ENCODE results near the gene NT5M.
A peak's percentile ranks its signal among the peaks of the same experiment; 100 is the strongest.

Gene NT5M

DNA sequence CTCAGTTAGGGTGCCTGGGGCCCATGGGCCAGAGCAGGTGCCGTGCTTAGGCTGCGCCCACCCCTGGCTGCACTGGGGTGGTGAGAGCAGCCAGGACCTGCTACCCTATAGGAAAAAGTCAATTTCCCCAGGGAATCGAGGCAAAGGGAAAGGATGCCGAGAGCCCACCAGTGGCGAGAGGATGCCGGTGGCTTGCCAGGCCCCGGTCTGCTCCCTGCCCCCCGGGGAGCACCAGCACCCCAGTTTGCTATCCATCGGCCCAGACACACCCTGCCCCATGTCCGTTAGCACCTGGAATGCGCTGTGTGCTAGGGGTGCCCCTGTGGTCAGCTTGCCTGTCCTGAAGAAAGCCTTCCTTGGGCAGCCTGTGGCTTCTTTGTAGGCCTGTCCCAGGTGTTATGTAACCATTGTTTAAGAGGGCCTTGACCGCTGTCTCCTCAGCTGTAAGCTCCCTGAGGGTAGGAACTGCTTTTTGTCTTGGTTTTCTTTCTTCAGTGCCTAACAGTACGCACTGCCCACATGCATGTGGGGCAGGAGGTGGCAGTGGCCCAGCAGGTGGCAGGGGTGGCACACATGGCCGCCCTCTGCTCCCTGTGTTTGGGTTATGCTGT lies 40.8 kb downstream of the NT5M start:
- DNase-seq, result peak; percentile 32

GRCh38 chr17:17344507-17345293 lies 41.5 kb downstream of the NT5M start:
- peak; percentile 32 for DNase-seq

- no peak for DNase-seq
These were observed 42.1 kb downstream of the NT5M start for GRCh38 chr17:17345294-17345597.

DNA sequence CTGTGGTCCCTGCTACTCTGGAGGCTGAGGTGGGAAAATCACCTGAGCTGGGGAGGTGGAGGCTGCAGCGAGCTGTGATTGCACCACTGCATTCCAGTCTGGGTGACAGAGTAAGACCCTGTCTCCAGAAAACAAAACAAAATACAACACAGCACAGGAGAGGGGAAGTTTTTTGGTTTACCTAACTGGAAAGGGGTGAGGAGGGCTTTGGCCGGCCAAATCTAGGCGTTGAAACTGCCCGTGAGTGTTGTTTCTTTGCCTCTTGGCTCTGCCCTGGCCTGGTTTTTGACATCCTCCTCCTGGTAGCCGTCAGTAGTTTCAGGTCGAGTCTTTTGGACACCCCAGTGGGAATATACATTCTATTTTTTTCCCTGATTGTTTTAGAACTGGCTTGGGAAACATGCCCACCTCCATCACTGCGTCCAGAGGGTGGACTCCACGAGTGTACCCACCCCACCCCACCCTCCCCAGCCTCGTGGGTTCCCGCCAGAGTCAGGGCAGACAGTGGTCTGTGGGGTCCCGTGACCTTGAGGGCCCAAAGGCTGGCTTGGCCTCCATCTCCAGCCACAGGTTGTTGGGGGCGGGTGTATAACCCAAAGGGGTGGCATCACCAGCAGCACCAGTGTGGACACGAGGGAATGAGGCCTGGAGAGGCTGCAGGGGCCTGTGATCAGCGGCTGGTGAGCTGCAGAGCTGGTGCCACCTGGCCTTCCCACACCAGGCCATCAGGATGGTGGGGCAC lies 42.7 kb downstream of the NT5M start:
- peak; percentile 23 for DNase-seq

DNA sequence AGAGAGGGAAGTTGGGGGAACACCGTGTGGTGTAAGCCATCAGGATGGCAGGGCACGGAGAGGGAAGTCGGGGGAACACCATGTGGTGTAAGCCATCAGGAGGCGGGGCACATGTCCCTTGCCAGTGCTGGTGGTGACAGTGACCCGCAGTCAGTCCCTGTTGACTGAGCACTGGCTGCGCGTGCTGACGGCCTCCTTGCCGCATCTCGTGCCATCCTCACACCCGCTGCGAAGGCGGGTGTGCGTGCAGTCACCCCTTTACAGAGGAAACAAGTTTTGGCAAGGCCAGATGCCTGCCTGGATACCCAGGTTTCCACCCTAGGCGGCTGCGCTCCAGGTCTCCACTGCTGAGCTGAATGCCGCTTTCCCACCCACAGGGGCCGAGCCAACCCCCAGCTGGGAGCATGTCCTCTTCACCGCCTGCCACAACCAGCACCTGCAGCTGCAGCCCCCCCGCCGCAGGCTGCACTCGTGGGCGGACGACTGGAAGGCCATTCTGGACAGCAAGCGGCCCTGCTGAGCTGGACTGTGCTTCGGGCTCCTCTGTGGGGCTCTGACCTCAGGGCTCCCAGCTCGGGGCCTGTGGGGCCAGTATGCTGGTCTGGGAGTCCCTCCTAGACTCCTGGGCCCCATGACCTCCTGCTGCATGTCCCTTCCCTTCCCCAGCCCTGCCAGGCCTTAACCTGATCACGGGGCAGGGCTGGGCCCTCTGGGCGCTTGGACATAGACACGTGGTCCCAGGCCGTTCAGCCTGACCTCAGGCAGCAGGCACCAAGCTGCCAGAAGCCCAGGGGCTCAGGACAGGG lies 43.5 kb downstream of the NT5M start:
- peak; percentile 47 for DNase-seq

DNA sequence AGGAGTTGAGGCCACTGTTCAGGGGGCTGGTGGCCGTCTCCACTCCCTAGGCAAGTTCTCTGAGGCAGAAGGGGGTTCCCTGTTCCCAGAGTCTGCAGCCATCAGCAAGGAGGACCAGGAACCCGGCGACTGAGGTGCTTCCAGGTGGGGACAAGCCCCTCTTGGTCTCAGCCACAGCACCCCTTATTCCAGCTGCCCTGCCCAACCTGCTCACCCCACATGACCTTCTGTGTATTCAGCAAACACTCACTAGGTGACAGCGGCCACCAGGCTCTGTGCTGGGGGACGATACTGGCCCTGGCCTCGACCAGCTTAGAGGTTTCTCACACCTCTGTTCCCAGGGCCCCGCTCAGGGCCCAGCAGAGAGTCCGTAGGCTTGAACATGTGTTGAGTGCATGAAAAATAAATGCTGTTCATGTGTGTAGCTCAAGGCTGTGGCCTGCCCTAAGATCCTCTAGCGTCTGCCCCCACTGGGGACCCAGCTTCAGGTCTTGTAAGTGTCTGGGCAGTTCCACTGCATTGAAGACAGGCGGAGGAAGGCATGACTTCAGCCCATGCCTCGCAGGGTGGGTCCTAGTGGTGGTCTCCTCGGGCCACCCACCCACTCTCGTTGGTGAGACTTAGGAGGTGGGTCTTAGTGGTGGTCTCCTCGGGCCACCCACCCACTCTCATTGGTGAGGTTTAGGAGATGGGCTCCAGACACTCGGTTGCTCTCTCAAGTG lies 44.2 kb downstream of the NT5M start:
- DNase-seq, result peak; percentile 46

DNA sequence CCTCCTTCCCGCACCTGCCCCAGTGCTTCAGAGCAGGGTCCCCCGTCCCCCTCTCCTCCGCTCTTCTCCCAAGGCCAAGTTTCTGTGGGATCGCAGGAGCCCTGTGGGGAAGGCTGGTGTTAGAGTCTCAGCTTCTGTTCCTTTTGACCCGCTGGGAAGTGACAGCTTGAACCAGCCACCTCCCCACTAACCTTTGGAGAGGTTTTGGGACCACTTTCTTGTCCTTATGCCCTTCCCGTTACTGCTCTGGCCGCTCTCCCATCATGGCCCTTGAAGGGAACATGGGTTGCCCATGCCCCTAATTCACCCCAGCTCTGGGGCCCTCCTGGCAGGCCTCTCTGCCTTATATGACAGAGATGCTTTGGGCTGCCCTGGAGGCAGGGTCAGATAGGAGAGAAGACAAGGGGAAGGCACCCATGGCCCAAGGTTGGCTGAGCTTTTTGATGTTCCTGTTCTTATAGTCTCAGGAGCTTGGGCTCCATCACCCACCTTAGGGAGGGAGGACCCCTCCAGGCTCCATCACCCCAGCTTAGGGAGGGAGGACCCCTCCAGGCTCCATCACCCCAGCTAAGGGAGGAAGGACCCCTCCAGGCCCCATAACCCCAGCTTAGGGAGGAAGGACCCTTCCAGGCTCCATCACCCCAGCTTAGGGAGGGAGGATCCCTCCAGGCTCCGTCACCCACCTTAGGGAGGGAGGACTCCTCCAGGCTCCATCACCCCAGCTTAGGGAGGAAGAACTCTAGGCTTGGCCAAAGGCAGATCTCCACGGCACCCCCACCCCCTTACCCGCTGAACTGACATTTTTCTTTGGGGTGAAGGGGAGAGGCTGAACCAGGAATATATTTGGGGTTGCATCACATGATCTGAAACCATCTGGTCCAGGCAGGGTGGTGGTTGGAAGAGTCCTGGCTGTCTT lies 45.0 kb downstream of the NT5M start:
- DNase-seq, result peak; percentile 46

DNA sequence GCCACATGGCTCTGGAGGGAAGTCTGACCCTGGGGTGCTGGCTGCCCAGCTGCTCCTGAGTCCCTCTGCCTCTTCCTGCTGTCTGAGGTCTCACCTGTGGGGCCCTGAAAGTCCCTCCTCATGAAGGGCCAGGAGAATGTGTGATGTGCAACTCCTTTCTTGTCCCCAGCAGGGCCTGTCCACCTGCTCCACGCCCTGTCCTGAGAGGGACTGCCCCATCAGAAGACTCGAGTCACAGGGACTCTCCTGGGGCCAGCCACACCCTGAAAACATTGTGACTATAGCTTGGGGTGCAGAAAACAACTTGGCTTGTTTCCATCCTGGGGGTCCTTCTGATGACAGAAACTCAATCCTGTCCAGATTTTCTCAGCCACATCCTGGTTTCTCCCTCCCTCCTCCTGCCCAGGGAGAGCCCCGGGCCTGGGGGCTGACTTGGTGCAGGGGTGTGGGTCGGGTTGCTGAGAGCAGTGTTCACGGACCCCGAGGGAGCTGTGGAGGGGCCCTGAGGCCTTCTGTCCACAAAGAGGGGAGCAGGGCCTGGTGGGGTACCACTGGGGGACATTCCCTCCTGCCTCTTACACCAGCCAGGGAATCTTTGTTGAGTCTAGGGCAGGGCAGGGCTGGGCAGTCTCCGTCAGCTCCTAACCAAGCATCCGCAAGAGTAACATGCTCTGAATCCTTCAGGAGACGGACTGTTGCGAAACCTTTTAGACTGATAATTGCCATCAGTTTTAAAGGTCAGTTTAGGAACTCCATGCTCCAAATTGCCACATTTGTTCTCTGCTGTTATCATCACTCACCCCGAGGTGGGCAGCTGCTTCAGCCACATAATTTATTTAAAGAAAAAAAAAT lies 45.9 kb downstream of the NT5M start:
- peak; percentile 33 for DNase-seq

DNA sequence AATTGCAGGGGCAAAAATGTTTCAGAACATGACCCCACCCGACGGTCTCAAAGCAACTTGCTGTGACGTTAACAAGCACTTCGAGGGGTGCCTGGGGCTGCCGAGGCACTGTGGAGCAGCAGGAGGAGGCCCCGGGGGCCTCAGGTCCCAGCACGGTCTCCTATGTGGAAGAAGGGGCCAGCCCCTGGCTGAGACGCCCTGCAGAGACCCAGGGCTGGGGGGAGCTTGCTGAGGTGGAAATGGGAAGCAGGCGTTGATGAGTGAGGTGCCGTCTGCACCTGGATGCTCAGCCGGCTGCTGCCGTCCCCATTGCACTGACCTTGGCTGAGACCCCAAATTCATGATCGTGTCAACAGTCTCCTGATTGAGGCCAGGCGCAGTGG lies 46.5 kb downstream of the NT5M start:
- peak; percentile 33 for DNase-seq

GRCh38 chr17:17350491-17351355 lies 47.5 kb downstream of the NT5M start:
- peak; percentile 42 for DNase-seq

- peak; percentile 48 for DNase-seq
These were observed 48.3 kb downstream of the NT5M start for GRCh38 chr17:17351356-17351891.

- peak; percentile 47 for DNase-seq
These were observed 49.0 kb downstream of the NT5M start for GRCh38 chr17:17351901-17352781.

- DNase-seq, result peak; percentile 43
These were observed 49.9 kb downstream of the NT5M start for GRCh38 chr17:17352836-17353624.

DNA sequence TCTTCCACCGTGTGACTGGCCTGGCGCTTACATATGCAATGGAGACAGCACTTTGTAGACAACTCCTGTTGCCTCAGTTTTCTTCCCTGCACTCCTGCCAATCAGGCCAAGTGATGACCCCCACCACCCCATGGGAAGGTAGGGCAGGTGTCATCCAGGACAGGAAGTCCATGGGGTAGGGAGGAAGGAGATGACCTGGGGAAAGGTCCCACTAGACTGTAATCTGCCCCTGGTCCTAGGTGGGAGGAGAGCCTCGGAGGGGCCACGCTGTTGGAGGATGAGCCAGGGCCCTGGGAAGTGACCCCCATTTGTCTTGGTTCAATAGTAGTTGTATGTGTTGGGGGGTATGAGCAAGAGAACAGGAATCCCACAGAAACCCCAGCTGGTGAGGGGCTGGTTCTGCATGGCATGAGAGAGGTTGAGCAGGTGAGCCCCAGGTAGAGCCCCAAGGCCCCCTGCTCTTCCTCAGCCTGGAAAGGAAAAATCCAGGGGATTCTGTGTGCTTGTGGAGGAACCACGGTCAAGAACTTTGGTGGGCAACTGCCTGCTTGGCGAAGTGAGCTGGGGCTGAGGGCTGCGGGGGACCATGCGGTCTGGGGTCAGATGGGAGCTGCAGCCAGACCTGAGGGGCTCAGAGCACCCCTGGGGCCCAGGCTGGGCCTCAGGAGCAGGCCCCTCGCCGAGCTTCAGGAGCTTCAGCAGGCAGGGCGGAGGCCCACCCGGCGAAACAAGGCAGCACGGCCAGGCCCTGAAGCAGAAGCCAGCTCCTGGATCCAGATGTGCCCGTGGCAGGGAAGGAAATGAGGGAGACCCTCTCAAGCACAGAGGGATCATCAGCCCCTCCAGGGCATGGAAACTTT lies 50.7 kb downstream of the NT5M start:
- peak; percentile 46 for DNase-seq

DNA sequence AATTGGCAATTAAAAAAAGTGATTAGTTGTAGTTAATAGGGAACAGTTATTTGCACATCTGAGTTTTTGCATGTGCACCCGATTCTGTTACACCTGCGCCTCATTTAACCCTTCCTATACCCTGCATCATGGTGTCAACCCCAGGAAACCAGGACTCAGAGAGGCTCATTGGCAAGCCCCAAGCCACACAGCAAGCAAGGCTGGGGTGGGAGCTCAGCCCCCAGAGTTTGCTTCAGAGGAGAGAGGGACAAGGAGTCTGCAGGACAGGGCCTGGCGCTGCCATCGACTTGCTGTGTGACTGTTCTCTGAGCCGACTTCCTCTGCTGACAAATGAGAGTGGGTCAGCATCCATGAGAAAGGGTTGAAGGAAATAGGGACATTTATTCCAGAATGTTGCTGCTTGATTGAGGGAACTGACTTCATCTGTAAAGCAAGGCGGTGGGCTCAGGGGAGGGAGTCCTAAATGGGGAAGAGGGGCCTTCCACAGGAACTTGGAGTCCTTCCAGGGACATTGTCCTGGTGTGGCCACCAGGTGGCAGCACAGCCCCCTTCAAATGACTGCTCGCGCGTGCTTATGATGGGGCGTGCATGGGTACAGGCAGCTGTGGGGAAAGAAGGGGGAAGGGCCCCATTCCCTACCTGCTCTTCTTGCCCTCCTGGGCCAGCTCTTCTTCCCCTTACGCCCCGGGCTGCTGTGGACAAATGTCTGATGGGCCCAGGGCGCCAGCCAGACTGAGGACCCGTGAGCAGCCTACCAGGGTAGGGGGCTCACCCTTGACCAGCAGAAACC lies 51.6 kb downstream of the NT5M start:
- peak; percentile 90 for DNase-seq
